Heart left ventricle (tissue), 13 donors: ENCODE measurements around the gene IPCEF1.

ENCODE experiments used
- POLR2A ChIP-seq, 2 donors: fragments of 450-650 bp; IDR thresholded peaks; one replicate each; pipeline ENCODE4 v1.6.1; 2017; ENCODE audit warnings: antibody characterized with exemption in 2 of 2, mild to moderate bottlenecking in 2 of 2, moderate library complexity in 2 of 2
- TF ChIP-seq, protein P1 (sequence below), 12 donors: fragments of 200-600 bp; sonication (generic) in 4 of 12; IDR thresholded peaks; one replicate each; pipeline versions ENCODE4 v1.5.0 to v1.8.0; 2018 to 2022; ENCODE audit warnings: antibody characterized with exemption in 12 of 12, mild to moderate bottlenecking in 5 of 12
- donor health status: ischemic (EF 13 %, LVEDD 7.1; RV severe dilation, severe dysfunction).
- donor health status: DM: no; HTN: yes; CAD: no.
- donor health status: DM: no; HTN: no; CAD: no.
- donor health status: ischemic (EF 25% LVEDD 6.9; RV normal size, moderate dysfunction).
- donor health status: ischemic (EF 25% LVEDD 5.7; RV mildly dilated, moderate dysfunction).
- donor health status: ischemic (EF 35%, LVEDD 5.7; RV mildly dilated, moderate dysfunction).
- donor health status: nonischemic (EF 11% LVEDD 7.7; RV severe dilation, severe dysfunction).
- donor health status: DM: yes; HTN: yes; CAD: no.
- donor health status: PGD.
- donor health status: ischemic (EF 29% LVEDD 5.4; RV normal size, mild dysfunction).
- donor health status: nonischemic (EF 23%, LVEDD 6.1; RV moderate dilation, normal function).

DNA sequence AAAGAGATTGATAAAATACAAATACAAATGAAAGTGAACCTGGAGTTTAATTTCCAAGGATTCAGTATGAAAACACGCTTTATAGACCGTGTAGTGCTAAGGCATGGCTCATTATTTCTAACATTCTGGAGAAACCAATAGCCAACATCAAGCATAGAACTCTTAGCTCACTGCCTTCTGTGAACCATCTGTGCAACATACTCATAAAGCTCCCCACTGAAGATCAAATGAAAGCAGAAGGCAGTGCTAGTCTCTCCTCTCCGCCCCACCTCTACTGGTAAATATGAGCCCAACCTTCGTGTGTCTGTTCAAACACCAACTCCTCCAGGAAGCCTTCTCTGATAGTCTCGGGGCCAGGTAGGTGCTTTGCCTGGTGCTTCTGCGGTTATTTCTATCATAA lies 153.6 kb downstream of the IPCEF1 start:
- TF ChIP-seq, protein P1, sequence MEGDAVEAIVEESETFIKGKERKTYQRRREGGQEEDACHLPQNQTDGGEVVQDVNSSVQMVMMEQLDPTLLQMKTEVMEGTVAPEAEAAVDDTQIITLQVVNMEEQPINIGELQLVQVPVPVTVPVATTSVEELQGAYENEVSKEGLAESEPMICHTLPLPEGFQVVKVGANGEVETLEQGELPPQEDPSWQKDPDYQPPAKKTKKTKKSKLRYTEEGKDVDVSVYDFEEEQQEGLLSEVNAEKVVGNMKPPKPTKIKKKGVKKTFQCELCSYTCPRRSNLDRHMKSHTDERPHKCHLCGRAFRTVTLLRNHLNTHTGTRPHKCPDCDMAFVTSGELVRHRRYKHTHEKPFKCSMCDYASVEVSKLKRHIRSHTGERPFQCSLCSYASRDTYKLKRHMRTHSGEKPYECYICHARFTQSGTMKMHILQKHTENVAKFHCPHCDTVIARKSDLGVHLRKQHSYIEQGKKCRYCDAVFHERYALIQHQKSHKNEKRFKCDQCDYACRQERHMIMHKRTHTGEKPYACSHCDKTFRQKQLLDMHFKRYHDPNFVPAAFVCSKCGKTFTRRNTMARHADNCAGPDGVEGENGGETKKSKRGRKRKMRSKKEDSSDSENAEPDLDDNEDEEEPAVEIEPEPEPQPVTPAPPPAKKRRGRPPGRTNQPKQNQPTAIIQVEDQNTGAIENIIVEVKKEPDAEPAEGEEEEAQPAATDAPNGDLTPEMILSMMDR (IDR thresholded peaks at IDR 0.05) = no peak
- TF ChIP-seq POLR2A (IDR thresholded peaks at IDR 0.05) = no peak
